Measurements from ENCODE around the gene RBM3. TPM values are rescaled to one million over a fixed set of nuclear protein-coding genes. Genes with fewer than 3 reads are reported as not detected.

Gene RBM3
- total RNA-seq, 1 experiment from 2014 or later = 64.2 TPM

- DNase-seq (ENCODE audit: low read depth) = peak; percentile 44
These were observed 43.5 kb downstream of the RBM3 start for GRCh38 chrX:48617542-48618340.

GRCh38 chrX:48626401-48627298 is 52.4 kb downstream of the RBM3 start:
- DNase-seq (ENCODE audit: low read depth) = peak; percentile 33

Other genes with a start within 250 kb of the RBM3 start
- not detected in 2 replicates for gene SSX3, start 217.8 kb upstream of the RBM3 start, total RNA-seq (2014; rRNA removed; shearing (Covaris generic))
- gene SSX4, start 190.9 kb upstream of the RBM3 start, total RNA-seq (2014; rRNA removed; shearing (Covaris generic)) = not detected in 2 replicates
- not detected in 2 replicates for gene SSX4B, start 162.5 kb upstream of the RBM3 start, total RNA-seq (2014; rRNA removed; shearing (Covaris generic))
- gene SLC38A5, start 104.2 kb upstream of the RBM3 start, total RNA-seq (2014; rRNA removed; shearing (Covaris generic)) = 0.05 TPM in 1 of 2 replicates, not detected in the other
- 107 and 123 TPM in 2 replicates for gene FTSJ1, start 98.3 kb upstream of the RBM3 start, total RNA-seq (2014; rRNA removed; shearing (Covaris generic))
- gene PORCN, start 65.5 kb upstream of the RBM3 start, total RNA-seq (2014; rRNA removed; shearing (Covaris generic)) = 23.1 and 25.4 TPM in 2 replicates
- 248 and 277 TPM in 2 replicates for gene EBP, start 52.7 kb upstream of the RBM3 start, total RNA-seq (2014; rRNA removed; shearing (Covaris generic))
- gene TBC1D25, start 34.8 kb upstream of the RBM3 start, total RNA-seq (2014; rRNA removed; shearing (Covaris generic)) = 6.7 and 9.3 TPM in 2 replicates
- gene WDR13, start 23.0 kb downstream of the RBM3 start, total RNA-seq (2014; rRNA removed; shearing (Covaris generic)) = 54.3 and 88.6 TPM in 2 replicates
- gene WAS, start 109.3 kb downstream of the RBM3 start, total RNA-seq (2014; rRNA removed; shearing (Covaris generic)) = not detected in 2 replicates
- 15.1 and 22.8 TPM in 2 replicates for gene SUV39H1, start 122.2 kb downstream of the RBM3 start, total RNA-seq (2014; rRNA removed; shearing (Covaris generic))
- not detected in 2 replicates for gene GLOD5, start 187.3 kb downstream of the RBM3 start, total RNA-seq (2014; rRNA removed; shearing (Covaris generic))
- not detected in 2 replicates for gene GATA1, start 212.1 kb downstream of the RBM3 start, total RNA-seq (2014; rRNA removed; shearing (Covaris generic))
- 44.8 and 50.7 TPM in 2 replicates for gene HDAC6, start 227.6 kb downstream of the RBM3 start, total RNA-seq (2014; rRNA removed; shearing (Covaris generic))

Measured in M059J (cell line).